GM21619 (cell line): ENCODE results near the gene LARP1.
"Not testable (repeated sequence)": the region's sequence is repeated elsewhere in the genome, so short reads cannot be mapped to it uniquely, and the experiment has no call there.

Experiments
- ATAC-seq: cut with Tn5 transposase; IDR thresholded peaks from one replicate; pipeline ENCODE4 v1.9.1; 2021; ENCODE audit not compliant: unreplicated experiment

LARP1 gene

DNA sequence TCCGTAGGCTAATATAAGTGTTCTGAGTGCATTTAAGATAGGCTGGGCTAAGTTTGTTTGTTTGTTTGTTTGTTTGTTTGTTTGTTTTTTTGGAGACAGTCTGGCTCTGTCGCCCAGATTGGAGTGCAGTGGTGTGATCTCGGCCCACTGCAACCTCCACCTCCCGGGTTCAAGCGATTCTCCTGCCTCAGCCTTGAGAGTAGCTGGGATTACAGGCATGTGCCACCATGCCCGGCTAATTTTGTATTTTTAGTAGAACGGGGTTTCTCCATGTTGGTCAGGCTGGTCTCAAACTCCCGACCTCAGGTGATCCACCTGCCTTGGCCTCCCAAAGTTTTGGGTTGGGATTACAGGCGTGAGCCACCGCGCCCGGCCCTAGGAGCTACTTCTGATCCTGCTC is 4.7 kb downstream of the LARP1 start:
- not testable (repeated sequence) for ATAC-seq

DNA sequence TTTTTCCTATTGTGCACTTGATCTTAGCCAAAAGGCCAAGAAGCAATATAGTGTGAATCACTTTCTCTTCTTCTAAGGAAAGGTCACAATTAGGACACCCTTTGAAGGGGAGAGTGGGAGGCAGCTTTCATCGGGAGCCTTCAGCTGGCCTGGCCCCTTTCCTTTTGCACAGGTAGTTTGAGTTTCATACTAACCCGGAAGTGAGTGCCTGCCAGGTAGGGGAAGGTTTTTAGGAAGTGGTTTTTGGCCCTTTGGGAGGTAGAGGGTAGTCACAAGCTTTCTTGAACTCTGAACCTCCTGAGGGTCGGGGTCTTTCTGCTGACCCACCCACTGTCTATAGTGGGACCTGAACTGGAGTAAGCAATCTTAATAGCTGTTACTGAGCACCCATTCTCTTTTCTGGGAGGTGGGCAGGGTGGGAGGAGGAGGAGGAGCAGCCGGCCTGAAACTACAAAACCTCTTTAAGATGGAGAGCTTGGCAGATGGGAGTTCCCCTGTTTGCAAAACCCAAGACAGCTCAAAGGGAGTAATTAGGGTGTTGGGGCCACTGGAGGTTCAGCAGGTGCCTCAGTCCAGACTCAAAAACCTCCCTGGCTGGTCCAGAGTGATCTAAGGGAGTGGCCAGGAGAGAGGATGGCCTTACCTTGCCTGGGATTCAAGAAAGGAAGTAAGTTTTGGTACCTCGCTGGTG is 6.0 kb downstream of the LARP1 start:
- peak; percentile 33 for ATAC-seq

DNA sequence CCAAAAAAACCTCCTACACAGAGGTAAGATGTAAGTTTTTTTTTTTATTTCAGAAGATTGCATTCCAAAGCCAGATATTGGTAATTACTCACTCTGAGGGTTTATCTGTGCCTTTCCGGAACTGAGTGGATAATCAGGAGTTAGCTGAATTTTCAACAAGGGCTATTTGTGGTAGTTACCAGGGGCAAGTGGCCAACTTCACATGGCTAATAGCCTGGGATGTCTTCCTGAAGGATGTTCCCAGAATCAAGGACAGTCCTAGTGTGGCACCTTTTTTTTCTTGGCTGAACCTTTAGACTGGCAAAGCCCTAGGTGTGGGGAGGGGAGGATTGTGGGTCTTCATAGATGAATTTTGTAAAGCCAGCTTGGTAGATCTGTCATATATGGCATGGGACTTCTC is 7.1 kb downstream of the LARP1 start:
- ATAC-seq, result no peak

DNA sequence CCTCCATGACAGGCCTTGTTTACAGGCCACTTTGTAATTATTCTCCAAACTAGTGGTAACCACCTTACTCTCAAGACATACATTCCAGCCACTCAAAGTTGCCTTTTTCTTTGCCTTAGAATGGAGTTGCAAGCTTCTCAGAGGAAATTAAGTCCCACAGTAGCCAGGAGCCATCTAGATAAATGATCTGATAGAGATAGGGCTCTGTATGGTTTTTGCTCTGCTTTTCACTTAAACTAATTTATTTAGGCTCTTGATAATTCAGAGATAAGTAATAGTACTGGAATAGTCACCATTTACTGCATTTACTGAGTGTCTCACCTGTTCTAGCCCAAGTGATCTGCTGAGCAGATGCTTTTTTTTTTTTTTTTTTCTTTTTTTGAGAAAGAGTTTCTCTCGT is 7.5 kb downstream of the LARP1 start:
- ATAC-seq, result no peak

DNA sequence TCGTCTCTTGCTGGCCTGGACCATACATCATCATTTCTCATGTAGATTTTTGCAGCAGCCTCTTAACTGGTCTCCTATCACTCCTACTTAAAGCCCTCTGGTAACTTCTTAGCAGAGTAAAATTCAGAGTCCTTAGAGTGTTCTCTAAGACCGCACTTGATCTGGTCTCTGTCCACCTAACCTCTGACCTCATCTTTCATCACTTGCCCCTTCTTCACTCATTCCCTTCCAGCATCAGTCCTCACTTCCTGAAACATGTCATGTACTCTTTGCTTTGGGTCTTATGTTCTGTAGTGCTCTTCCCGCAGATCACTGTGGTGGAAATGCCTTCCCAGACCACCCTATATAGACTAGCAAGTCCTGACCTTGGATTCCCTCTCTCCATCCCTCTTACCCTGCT is 9.8 kb downstream of the LARP1 start:
- ATAC-seq, result no peak

DNA sequence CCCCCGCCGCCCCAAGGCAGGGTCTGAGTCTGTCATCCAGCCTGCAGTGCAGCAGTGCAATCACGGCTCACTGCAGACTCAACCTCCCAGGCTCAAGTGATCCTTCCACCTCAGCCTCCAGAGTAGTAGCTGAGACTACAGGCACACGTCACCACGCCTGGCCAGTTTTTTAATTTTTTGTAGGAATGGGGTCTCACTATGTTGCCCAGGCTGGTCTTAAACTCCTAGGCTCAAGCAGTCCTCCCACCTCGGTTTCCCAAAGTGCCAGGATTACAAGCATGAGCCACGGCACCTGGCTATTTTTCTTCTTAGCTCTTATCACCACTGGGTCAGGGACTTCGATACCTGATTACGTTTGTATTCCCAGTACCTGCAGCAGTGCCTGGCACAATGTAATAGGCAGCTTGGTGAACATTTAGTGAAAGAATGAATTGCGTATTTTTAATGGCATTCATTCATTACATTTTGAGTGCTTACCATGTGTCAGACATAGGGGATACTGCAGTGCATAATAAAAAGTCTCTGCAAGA is 10.3 kb downstream of the LARP1 start:
- no peak for ATAC-seq

DNA sequence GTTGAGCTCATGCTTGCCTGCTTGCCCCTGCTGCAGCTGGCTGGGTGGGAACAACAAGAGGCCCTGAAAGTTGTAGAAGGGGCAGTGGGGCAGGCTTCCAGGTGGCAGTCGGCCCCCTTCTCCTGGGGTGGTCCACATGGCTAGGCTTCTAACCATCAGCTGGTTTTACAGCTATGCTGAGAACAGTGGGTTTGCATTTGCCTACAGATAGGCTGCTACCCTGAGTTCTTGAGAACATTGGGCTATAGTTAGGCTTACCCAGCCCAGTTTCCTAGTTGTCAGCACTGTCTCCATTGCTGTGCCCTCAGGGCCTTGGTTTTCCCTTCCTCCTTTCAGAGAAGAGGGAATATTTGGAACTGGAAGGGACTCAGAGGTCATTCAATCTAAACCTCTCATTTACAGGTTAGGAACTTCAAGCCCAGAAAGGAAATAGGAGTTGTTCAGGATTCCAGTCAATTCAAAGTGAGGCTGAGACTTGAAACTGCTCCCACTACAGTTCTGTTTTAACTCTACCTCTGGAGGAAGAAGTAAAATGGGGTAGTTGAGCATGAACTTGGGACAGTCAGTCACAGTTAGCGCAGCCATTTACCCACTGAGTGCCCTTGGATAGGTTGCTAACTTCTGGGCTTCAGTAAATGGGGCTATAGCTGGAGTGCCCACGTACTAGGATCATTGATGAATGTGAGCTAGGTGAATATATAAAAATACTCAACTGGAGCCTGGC is 11.5 kb downstream of the LARP1 start:
- no peak for ATAC-seq

DNA sequence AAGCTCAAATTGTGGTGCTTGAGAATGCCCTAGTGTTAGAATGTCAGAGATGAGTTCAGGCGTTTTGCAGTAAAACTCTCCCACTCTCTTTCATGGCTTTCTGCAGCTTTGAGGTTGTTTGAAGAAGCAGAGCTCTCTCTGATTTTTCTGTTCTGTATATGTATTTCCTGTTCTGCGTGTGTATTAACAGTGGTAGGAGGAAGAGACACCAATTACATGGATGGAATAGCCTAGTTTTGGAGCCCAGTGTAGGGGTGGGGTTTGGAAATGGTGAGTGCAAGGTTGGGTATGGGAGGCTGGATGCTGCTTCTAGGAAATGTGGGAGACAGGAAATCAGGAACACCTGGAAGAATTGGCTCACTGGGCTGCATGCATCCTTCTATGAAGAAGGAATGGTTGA is 12.4 kb downstream of the LARP1 start:
- no peak for ATAC-seq

DNA sequence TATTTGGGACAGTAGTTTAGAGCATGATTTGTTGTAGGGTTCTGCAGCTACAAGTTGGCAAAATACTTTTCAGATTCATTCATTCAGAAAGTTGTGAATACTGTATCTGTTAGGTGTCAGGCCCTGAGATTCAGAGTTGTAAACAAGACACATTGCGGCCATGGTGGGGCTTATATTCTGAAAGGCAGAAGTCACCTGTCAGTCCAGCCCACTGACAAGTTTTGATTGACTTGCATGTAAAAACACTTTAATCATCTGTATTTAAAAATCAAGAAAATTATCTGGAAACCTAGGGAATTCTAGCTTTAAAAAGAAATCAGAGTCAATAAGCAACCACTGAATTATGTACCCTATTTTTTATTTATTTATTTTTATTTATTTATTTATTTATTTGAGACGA is 13.0 kb downstream of the LARP1 start:
- no peak for ATAC-seq

DNA sequence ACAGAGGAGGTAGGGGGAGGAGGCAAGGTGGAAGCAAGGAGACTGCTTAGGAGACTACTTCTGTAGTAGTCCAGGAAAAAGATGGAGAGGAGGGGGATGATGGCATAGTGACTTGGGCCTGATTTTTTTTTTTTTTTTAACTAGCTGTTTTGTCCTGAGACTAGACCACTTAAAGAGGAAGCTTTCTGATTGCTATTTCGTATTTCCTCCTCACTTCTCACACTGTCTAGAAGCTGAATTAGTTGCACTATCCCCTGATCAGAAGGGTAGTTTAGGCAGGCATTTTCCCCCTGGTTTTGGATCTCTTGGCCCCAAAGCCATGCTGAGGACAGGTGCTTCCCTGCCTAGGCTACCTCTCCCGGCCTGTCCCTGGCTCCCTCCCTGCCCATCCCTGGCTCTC is 14.9 kb downstream of the LARP1 start:
- ATAC-seq, result no peak

DNA sequence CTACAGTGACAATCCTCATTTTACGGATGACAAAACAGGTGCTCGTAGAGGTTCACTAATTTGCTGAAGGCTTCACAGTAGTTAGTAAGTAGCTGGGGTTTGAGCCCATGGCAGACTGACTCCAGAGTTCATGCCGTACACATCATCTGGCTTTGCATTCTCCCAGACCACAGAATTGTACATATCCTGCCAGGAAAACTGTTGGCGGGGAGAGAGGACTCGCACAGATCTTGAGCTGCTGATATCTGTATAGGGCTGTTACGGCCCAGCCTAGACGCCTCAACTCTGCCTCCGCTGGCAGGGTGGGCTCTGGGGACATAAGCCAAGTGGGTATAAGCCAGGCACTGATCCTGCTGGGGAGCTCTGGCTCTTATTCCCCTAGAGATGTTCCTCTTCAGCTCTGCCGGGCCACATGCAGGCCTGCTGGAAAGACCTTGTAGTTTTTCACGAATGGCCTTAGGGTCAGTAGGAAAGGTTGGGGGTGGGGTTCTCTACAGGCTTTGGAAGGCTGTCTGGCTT is 16.3 kb downstream of the LARP1 start:
- no peak for ATAC-seq

DNA sequence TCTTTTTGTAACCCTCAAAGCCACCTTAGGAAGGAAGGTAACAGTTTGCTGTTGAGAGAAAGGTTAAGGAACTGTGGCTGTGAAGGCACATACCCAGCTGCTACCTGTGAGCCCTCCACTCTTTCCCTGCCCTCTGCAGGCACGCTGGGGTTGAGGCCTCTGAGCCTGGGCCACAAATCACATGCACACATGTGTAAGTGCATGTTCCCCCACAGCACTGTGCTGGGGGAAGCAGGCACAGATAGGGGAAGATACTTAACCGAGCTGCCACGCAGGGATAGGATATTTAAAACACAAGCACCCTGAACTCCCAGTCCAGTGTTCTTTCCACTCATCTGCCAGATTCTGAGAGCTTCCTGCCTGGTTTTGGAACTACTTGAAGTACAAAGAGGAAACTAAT is 18.1 kb downstream of the LARP1 start:
- ATAC-seq, result no peak

DNA sequence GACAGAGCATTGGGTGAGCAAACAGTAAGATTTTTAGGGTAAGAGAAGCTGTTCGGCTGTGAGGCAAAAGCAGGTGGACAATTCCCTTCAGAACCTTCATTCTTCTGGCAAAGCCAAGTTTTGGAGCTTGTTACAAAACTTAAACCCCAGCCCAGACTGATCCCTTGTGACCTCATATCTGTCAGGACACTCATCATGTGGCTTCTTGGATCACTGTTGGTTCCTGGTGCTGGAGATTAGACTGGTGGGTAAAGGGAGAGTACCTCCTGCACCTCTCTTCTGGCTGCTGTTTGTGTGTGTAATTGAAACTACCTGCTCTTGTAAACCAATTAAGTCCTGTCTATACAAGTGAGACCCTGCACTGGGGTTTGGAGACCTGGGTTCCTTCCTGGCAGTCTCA is 21.0 kb downstream of the LARP1 start:
- ATAC-seq, result no peak

DNA sequence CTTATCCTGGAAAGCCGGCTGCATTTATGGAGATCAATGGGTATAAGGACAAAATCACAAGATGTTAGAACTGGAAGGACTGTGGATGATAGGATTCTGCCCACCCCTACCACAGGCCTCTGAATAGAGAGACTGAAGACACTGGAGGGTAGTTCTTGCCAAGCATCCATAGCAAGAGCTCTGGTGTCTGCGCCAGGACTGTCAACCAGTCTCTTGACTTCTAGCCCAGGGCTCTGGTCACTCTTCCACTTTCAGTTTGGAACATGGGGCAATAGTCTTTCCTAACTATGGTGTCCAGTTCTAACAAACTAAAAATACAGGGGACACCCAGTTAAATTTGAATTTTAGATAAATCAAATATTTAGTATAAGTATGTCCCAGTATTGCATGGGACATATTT is 23.4 kb downstream of the LARP1 start:
- no peak for ATAC-seq

DNA sequence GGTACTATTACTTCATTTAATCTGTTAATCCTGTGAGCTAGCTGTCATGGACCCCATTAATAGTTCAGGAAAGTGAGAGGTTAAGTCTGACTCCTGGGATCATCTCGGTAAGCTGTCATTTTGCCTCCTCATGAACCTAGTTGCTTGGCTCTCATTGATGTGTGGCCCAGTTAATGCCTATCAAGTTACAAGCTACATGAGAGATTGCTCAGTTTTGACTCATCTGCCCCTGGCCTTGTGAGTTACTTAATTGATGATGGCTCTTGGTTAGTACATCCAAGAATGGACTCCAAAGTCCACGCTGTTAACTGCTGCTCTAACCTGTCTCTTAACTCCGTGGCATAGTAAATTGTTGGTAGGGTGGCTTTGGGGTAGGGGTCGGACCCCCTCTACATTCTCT is 23.9 kb downstream of the LARP1 start:
- ATAC-seq, result no peak

DNA sequence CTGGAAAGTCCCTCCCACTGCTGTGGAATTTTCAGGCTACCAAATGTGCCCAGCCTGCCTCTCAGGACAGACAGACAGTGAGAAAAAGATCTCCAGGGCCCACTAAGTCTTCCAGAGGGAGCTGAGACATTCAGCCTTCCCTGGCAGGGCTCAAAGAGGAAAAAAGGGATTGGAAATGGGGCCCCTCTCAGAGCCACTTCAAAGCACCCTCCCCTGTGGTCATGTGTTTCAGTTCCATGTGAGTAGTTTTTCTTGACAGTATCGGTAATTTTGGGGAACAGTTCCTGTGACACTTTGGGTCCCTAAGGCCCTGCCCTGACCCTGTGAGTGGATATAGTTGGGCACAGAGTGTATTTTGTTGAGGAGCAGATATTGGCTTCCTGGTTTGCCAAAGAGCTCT is 25.0 kb downstream of the LARP1 start:
- no peak for ATAC-seq

DNA sequence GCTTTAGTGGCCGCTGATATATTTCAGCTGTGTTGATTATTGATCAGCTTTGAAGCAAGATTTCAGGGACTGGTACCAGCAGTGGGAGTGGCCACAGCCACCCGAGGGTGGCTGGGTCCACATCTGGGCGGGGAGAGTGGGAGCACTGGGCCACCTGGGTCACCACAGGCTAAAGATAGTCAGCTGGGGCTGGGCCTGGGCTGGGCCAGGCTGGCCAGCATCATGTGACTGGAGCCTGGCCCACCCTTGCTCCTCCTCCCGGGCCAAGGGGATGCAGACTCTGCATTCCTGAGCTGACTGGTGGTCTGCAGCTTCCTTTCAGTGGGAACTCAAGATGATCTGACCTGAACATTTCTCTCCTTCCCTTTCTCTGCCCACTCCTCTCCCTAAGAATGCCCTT is 27.1 kb downstream of the LARP1 start:
- ATAC-seq, result no peak

DNA sequence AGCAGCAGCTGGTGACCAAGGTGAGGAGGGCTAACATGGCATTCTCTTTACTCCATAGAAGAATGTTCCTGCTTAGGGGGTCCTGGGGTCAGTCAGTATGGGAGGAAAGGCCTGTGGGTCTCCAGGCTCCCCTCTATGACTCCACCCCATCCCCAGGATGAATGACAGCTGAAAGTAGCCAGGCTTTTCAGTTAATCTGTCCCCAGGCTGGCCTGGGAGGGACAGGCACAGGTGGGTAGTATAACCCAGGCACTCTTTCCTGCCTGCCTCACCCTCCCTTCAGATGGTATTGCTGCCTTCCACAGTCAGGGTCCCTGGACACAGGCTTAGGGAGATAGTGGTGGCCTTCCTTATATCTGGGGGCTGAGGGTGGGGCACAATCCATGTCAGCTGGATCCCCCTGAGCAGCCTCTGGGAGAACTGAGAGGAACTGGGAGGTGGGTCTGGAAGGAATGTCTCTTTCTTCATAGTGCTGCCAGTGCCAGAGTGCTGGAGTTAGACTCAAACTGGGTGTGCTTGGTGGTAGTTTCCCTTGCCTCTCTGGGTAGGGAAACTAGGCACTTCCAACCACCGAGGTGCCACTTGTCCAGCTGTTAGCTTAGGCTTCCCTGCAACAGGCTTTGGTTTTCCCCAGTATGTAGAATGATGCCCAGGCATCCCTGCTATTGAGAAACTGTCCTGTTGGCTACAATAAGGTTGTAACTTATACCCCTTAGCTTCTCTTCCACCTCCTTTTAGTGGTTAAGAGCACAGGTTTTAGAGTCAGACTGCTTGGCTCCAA is 27.8 kb downstream of the LARP1 start:
- no peak for ATAC-seq

DNA sequence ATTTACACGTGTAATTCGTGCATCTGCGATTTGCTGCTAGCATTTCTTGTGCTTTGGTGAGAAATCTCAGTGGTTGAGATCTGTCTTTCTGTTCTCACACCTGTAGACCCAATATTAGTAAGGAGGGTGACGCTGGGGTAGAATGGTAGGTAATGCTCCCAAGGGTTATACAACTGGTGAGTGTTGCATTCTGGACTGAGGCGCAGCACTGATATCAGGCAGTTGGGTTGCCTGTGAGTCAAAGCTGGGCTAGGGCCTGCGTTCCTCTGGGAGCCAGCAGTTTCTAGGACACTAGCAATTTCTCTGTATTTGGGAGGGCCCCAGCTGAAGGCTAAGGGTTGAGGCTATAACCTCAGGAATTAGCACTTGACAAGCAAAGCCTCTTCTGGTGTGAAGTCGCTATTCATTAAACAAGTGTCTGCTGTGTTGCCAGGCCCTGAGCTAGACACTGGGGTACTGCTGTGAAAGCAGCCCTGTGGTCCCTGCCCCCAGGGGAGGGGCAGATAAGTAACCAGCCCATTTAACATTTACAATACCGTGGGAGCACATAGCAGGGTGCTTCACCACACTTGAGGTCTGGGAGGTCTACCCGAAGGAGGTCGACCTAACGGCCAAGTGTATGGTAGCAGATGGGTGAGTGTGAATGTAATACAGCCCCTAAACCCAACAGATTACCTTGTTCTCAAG is 28.7 kb downstream of the LARP1 start:
- peak; percentile 63 for ATAC-seq

DNA sequence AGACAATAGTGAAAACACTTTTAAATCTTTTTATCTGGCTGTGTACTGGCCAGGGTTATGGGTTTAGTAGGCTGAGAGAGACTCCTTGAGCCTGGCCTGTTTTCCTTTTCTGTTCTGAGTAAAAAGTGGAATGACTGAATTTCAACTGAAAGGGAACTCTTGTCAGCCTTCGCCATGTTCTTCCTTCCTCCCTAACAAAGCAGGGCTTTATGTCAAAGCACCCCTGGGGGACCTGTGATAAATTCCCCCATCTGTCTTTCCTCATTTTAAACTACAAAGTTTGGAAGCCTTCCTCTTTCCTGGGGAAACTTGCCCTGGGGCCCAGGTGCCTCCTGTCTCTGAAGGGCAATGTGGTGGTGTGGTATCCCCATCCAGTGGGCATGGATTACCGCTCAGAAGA is 29.7 kb downstream of the LARP1 start:
- no peak for ATAC-seq

DNA sequence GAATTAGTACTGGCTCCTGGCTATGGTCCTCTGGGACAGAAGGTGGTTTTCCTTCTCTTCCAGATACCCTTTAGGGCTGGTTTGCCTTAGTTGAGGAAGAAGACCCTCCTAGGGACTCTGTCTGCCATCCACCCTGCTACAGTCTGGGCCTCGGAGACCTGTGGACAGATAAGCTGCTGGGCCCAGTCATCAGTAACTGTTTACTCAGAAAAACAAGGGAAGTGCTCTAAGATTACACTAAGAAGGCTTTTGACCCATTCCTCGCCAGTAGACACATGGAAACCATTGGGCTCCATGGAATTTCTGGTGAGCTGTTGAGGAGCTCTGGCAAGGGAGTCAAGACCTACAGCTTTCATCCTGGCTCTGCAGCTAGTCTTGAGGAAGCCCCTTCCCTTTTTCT is 31.2 kb downstream of the LARP1 start:
- ATAC-seq, result no peak
